Heart right ventricle (tissue), 16 donors: ENCODE data around the gene SCAMP2. TPM values are rescaled to one million over a fixed set of nuclear protein-coding genes. Genes with fewer than 3 reads are reported as not detected.

Experiments used
- ATAC-seq, 8 donors: fragments of 200-7000 bp; cut with Tn5 transposase; one replicate each; pipeline ENCODE4 v1.9.1; 2020; ENCODE audit warnings: mild to moderate bottlenecking in 8 of 8, moderate library complexity in 8 of 8, moderate number of reproducible peaks in 1 of 8
- DNase-seq, 2 donors: peaks; one replicate each; pipeline ENCODE4 v3.0.0-alpha.2; 2020
- H3K27ac ChIP-seq, 10 donors: fragments of 200-600 bp; sonication (generic) in 2 of 10; one replicate each; pipeline versions ENCODE4 v1.5.0 to v1.8.0; 2020 to 2022; ENCODE audit warnings: mild to moderate bottlenecking in 3 of 10
- H3K27me3 ChIP-seq, 7 donors: fragments of 200-600 bp; one replicate each; pipeline ENCODE4 v1.8.0; 2021 to 2022; ENCODE audit warnings: mild to moderate bottlenecking in 2 of 7
- H3K36me3 ChIP-seq, 9 donors: fragments of 200-600 bp; sonication (generic) in 1 of 9; one replicate each; pipeline versions ENCODE4 v1.5.0 to v1.8.0; 2020 to 2022; ENCODE audit warnings: mild to moderate bottlenecking in 2 of 9
- H3K4me1 ChIP-seq, 9 donors: fragments of 200-600 bp; sonication (generic) in 1 of 9; one replicate each; pipeline versions ENCODE4 v1.5.0 to v1.8.0; 2020 to 2022; ENCODE audit warnings: mild to moderate bottlenecking in 4 of 9
- H3K4me3 ChIP-seq, 10 donors: fragments of 200-600 bp; sonication (generic) in 2 of 10; one replicate each; pipeline versions ENCODE4 v1.5.0 to v1.8.0; 2020 to 2022; ENCODE audit warnings: mild to moderate bottlenecking in 7 of 10, moderate library complexity in 2 of 10
- H3K9me3 ChIP-seq, 11 donors: fragments of 200-600 bp in 10 of 11; sonication (generic) in 2 of 11; one replicate each; pipeline versions ENCODE4 v1.5.0 to v1.8.0; 2013 to 2022; ENCODE audit warnings: mild to moderate bottlenecking in 2 of 11, control low read depth in 1 of 11, moderate library complexity in 1 of 11
- WGBS, 2 donors: extraction: QIAGEN DNeasy Blood & Tissue Kit; methylation state at CpG; one replicate each; pipeline ENCODE4 v1.1.7; 2013; ENCODE audit warnings: inconsistent platforms in 1 of 2; 5-methylcytosine and 5-hydroxymethylcytosine counted together
- intact Hi-C, 10 donors: fragments of 100-400 bp; cut with DNase I; formaldehyde crosslinking; loops; one replicate each; pipeline versions ENCODE4 v1.11.1 to v1.14.2; 2022
- polyA plus RNA-seq, 2 donors: library from polyadenylated mRNA; stranded (reverse); fragments of 200-250 nt; gene quantifications; one replicate each; pipeline ENCODE4 v1.2.3, GENCODE V29; 2013
- total RNA-seq, 10 donors: library from RNA; stranded (reverse); fragmentation: NEBNext Ultra II Directional in 3 of 10; extraction: Animal tissue kit (Norgen Biotek cat#: 25700) in 3 of 10; gene quantifications; one replicate each; pipeline versions ENCODE4 v1.2.1 to v1.2.4, GENCODE V29; 2021 to 2023
- TF ChIP-seq, protein P1 (sequence below), 9 donors: fragments of 200-600 bp; sonication (generic) in 2 of 9; IDR thresholded peaks; one replicate each; pipeline versions ENCODE4 v1.5.0 to v1.8.0; 2021 to 2022; ENCODE audit warnings: antibody characterized with exemption in 9 of 9, mild to moderate bottlenecking in 5 of 9, moderate library complexity in 1 of 9
- donor health status: Arrhythmogenic right ventricular cardiomyopathy.
- donor health status: ischemic (EF 13 %, LVEDD 7.1; RV severe dilation, severe dysfunction).
- donor health status: healthy with polysubstance abuse.
- donor health status: DM: no; HTN: yes; CAD: no.
- donor health status: DM: no; HTN: no; CAD: no.
- donor health status: ischemic (EF 25% LVEDD 6.9; RV normal size, moderate dysfunction).
- donor health status: ischemic (EF 25% LVEDD 5.7; RV mildly dilated, moderate dysfunction).
- donor health status: healthy.
- donor health status: DM: yes; HTN: yes; CAD: no.
- donor health status: Ischemic cardiomyopathy.
- donor health status: ischemic (EF 35%, LVEDD 5.7; RV mildly dilated, moderate dysfunction).
- donor health status: nonischemic (EF 11% LVEDD 7.7; RV severe dilation, severe dysfunction).
- donor health status: DM: yes; HTN: yes; CAD: no.
- donor health status: PGD.
- donor health status: ischemic (EF 29% LVEDD 5.4; RV normal size, mild dysfunction).
- donor health status: nonischemic (EF 23%, LVEDD 6.1; RV moderate dilation, normal function).

SCAMP2 gene
- total and polyA plus RNA-seq, 12 donors: 28.0 to 76.7 (median 39.1) TPM

DNA sequence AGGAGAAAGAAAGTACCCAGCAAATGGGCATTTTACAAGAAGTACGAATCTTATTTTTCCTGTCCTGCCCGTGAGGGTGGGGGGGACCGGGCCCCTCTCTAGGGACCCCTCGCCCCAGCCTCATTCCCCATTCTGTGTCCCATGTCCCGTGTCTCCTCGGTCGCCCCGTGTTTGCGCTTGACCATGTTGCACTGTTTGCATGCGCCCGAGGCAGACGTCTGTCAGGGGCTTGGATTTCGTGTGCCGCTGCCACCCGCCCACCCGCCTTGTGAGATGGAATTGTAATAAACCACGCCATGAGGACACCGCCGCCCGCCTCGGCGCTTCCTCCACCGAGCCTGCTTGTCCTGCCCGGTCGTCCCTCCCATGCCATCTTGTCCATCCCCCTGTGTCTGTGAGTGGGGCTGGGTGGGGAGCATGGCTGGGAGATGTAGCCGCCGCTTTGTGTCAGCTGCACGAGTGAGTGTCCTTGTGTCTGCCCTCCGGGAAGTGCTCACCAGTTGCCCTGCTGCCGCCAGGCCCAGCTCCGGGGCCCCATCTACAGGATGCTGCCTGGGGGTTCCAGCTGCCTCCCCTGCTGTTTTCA, 70.2 kb downstream of the SCAMP2 start:
- Histone ChIP-seq H3K27ac (no peak overlapping the region), H3K9me3 (no peaks in the 10 kb centered on the region), H3K27me3 (no peaks in the 10 kb centered on the region), H3K36me3 (peaks cover 3 to 71% (median 35%) of the 10 kb centered on the region in 9 donors), H3K4me3 (no peak overlapping the region), H3K4me1 (peaks cover 4 to 29% (median 18%) of the 10 kb centered on the region in 9 donors)
- DNase-seq (no peak), ATAC-seq (no peak)
- intact Hi-C loops: loop anchor here in 1 of 10 donors (5.0 kb wide), 1 partner anchor 36 kb away; no protein-coding TSS in a partner anchor
- 90 to 91% methylated on average over 31 of the region's 31 CpGs for WGBS, 2 donors
- TF ChIP-seq, protein P1, sequence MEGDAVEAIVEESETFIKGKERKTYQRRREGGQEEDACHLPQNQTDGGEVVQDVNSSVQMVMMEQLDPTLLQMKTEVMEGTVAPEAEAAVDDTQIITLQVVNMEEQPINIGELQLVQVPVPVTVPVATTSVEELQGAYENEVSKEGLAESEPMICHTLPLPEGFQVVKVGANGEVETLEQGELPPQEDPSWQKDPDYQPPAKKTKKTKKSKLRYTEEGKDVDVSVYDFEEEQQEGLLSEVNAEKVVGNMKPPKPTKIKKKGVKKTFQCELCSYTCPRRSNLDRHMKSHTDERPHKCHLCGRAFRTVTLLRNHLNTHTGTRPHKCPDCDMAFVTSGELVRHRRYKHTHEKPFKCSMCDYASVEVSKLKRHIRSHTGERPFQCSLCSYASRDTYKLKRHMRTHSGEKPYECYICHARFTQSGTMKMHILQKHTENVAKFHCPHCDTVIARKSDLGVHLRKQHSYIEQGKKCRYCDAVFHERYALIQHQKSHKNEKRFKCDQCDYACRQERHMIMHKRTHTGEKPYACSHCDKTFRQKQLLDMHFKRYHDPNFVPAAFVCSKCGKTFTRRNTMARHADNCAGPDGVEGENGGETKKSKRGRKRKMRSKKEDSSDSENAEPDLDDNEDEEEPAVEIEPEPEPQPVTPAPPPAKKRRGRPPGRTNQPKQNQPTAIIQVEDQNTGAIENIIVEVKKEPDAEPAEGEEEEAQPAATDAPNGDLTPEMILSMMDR (IDR thresholded peaks at IDR 0.05): no peak

DNA sequence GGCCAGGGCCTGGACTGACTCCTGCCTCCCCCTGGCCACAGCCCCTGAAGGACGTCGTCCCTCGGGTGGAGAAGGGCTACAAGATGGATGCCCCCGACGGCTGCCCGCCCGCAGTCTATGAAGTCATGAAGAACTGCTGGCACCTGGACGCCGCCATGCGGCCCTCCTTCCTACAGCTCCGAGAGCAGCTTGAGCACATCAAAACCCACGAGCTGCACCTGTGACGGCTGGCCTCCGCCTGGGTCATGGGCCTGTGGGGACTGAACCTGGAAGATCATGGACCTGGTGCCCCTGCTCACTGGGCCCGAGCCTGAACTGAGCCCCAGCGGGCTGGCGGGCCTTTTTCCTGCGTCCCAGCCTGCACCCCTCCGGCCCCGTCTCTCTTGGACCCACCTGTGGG, 70.9 kb downstream of the SCAMP2 start:
- ATAC-seq (no peak), DNase-seq (no peak)
- no peaks in the 10 kb centered on the region for H3K27me3 ChIP-seq
- peaks cover 3 to 77% (median 35%) of the 10 kb centered on the region in 9 donors for H3K36me3 ChIP-seq
- intact Hi-C loops: loop anchor here in 1 of 10 donors (5.0 kb wide), 1 partner anchor 35 kb away; no protein-coding TSS in a partner anchor
- no peak overlapping the region for H3K4me3 ChIP-seq
- no peaks in the 10 kb centered on the region for H3K9me3 ChIP-seq
- no peak overlapping the region for H3K27ac ChIP-seq
- TF ChIP-seq, protein P1 (IDR thresholded peaks at IDR 0.05): no peak
- H3K4me1 ChIP-seq: peaks cover 4 to 34% (median 21%) of the 10 kb centered on the region in 9 donors
- WGBS, 2 donors: 90 to 95% methylated on average over 19 to 20 of the region's 20 CpGs

DNA sequence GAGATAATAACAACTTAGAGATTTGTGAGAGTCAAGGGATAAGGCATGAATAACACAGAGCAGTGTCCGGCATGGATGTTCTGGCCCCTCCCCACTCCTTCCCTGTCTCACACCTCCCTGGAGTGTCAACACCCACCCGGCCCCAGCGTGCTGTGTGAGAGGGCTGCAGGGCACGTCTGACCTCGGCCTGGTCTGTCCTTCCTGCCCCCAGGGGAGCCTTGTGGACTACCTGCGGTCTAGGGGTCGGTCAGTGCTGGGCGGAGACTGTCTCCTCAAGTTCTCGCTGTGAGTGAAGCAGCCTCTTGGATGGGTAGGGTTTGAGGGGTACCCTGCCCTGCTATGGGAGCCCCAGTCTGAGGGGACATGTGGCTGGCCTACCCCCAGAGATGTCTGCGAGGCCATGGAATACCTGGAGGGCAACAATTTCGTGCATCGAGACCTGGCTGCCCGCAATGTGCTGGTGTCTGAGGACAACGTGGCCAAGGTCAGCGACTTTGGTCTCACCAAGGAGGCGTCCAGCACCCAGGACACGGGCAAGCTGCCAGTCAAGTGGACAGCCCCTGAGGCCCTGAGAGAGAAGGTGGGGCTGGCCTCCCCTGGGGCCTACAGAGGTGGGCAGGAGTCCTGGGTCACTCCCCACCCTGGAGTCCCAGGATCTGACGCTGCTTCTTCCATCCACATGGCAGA, 71.7 kb downstream of the SCAMP2 start:
- Histone ChIP-seq H3K36me3 (peaks cover 3 to 78% (median 35%) of the 10 kb centered on the region in 9 donors), H3K4me1 (peaks cover 4 to 40% (median 21%) of the 10 kb centered on the region in 9 donors), H3K4me3 (no peak overlapping the region), H3K9me3 (no peaks in the 10 kb centered on the region), H3K27ac (no peak overlapping the region), H3K27me3 (no peaks in the 10 kb centered on the region)
- WGBS, 2 donors: 83 to 87% methylated on average over 18 of the region's 18 CpGs
- no peak for DNase-seq
- ATAC-seq: no peak
- TF ChIP-seq, protein P1 (IDR thresholded peaks at IDR 0.05): no peak
- intact Hi-C loops: loop anchor here in 4 of 10 donors (2.0 to 5.0 kb wide), 3 partner anchors 21 to 34 kb away; no protein-coding TSS in a partner anchor

DNA sequence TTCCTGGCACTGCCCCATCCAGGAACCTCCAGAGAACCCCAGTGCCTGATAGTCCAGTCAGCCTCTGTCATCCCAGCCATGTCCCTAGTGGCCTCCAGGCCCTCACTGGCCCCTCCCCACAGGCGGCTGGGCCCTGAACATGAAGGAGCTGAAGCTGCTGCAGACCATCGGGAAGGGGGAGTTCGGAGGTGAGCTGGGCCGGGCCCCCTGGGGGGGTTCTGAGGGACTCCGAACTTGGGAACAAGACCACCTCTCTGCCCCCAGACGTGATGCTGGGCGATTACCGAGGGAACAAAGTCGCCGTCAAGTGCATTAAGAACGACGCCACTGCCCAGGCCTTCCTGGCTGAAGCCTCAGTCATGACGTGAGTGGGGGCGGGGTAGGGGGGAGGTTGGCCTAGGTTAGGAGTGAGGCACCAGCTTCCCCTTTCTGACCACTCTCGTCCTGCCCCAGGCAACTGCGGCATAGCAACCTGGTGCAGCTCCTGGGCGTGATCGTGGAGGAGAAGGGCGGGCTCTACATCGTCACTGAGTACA, 72.5 kb downstream of the SCAMP2 start:
- TF ChIP-seq, protein P1 (IDR thresholded peaks at IDR 0.05): no peak
- peaks cover 3 to 85% (median 35%) of the 10 kb centered on the region in 9 donors for H3K36me3 ChIP-seq
- no peak for ATAC-seq

More for the DNA sequence above, 72.5 kb downstream of the SCAMP2 start:
- H3K27me3 ChIP-seq: no peaks in the 10 kb centered on the region
- DNase-seq: no peak
- intact Hi-C loops: loop anchor here in 4 of 10 donors (2.0 to 5.0 kb wide), 3 partner anchors 20 to 33 kb away; no protein-coding TSS in a partner anchor
- peak overlapping the region in 3 of 10 donors; percentile 51 to 75 (median 68) for H3K27ac ChIP-seq
- H3K9me3 ChIP-seq: no peaks in the 10 kb centered on the region
- no peak overlapping the region for H3K4me3 ChIP-seq
- WGBS, 2 donors: 84 to 91% methylated on average over 20 of the region's 20 CpGs
- H3K4me1 ChIP-seq: peaks cover 4 to 48% (median 23%) of the 10 kb centered on the region in 9 donors
